Ishikawa (cell line): ENCODE measurements around the gene NUDCD3.
A peak's percentile ranks its signal among the peaks of the same experiment; 100 is the strongest.

Source experiments
- CEBPB ChIP-seq: IDR thresholded peaks from 2 replicates; pipeline ENCODE4 v1.6.1; 2012
- CREB1 ChIP-seq: IDR thresholded peaks from 2 replicates; pipeline ENCODE4 v1.6.1; 2012; ENCODE audit warnings: low read depth
- EGR1 ChIP-seq: IDR thresholded peaks from 2 replicates; pipeline ENCODE4 v1.6.1; 2012
- EP300 ChIP-seq: IDR thresholded peaks from 2 replicates; pipeline ENCODE4 v1.6.1; 2012; ENCODE audit warnings: borderline replicate concordance
- FOXM1 ChIP-seq: IDR thresholded peaks from 2 replicates; pipeline ENCODE4 v1.6.1; 2012; ENCODE audit warnings: low read depth, borderline replicate concordance
- NFIC ChIP-seq: IDR thresholded peaks from 2 replicates; pipeline ENCODE4 v1.6.1; 2012
- RAD21 ChIP-seq: IDR thresholded peaks from 2 replicates; pipeline ENCODE4 v1.6.1; 2012; ENCODE audit warnings: low read depth
- TAF1 ChIP-seq: IDR thresholded peaks from 2 replicates; pipeline ENCODE4 v1.6.1; 2012; ENCODE audit warnings: low read depth, mild to moderate bottlenecking
- TCF12 ChIP-seq: IDR thresholded peaks from 2 replicates; pipeline ENCODE4 v1.6.1; 2012; ENCODE audit warnings: low read depth
- TEAD4 ChIP-seq: IDR thresholded peaks from 2 replicates; pipeline ENCODE4 v1.6.1; 2012
- YY1 ChIP-seq: IDR thresholded peaks from 2 replicates; pipeline ENCODE4 v1.6.1; 2012; ENCODE audit warnings: low read depth
- ZBTB7A ChIP-seq: IDR thresholded peaks from 2 replicates; pipeline ENCODE4 v1.6.1; 2012; ENCODE audit warnings: low read depth
- TF ChIP-seq, protein P1 (sequence below): IDR thresholded peaks from 2 replicates; pipeline ENCODE4 v1.6.1; 2012; ENCODE audit warnings: low read depth, mild to moderate bottlenecking
- TF ChIP-seq, protein P2 (sequence below): IDR thresholded peaks from 2 replicates; pipeline ENCODE4 v1.6.1; 2012
- TF ChIP-seq, protein P3 (sequence below): IDR thresholded peaks from 2 replicates; pipeline ENCODE4 v1.6.1; 2012

Gene NUDCD3

DNA sequence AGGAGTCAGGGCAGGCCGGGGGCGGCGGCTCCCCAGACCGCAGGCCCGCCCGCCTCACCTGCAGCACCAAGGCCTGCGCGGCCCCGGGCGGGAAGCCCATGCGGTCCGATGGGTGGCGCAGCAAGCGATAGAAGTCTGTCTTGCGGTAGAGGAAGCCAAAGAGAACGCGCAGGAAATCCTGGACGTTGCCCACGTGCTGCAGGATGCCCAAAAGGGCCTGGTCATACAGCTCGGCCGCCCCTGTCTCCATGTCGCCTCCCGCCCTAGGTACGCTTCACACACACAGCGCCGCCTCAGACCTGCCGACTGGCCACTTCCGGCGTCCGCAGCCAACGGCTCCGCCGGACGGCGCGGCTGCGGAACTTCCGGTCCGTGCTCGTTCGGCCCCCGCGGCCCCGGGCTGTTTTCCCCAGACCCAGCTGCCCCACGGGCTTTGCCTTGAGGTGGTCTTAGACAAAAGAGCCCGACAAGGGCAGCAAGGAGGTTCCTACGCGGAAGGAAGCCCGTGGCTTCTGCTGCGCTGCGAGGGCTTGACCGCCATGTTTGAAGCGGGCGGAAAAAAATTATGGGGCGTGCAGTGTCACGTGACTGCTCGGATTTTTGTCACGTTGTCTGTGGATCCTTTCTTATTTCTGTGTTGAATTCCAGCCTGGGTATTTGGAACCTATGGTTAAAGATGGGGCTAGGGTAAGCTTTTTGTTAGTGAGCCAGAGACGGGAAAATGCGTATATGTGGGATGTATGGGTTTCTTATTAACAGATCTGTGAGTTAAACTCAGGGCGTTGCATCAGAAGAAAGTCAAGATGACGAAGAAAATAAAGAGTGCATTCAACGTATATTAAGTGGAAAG, at the start of gene NUDCD3:
NUDCD3 (minus strand) TSS at position 308 of the 850 bp plus-strand sequence; CDS start at position 250, 58 bp downstream.
- TF ChIP-seq, protein P1, sequence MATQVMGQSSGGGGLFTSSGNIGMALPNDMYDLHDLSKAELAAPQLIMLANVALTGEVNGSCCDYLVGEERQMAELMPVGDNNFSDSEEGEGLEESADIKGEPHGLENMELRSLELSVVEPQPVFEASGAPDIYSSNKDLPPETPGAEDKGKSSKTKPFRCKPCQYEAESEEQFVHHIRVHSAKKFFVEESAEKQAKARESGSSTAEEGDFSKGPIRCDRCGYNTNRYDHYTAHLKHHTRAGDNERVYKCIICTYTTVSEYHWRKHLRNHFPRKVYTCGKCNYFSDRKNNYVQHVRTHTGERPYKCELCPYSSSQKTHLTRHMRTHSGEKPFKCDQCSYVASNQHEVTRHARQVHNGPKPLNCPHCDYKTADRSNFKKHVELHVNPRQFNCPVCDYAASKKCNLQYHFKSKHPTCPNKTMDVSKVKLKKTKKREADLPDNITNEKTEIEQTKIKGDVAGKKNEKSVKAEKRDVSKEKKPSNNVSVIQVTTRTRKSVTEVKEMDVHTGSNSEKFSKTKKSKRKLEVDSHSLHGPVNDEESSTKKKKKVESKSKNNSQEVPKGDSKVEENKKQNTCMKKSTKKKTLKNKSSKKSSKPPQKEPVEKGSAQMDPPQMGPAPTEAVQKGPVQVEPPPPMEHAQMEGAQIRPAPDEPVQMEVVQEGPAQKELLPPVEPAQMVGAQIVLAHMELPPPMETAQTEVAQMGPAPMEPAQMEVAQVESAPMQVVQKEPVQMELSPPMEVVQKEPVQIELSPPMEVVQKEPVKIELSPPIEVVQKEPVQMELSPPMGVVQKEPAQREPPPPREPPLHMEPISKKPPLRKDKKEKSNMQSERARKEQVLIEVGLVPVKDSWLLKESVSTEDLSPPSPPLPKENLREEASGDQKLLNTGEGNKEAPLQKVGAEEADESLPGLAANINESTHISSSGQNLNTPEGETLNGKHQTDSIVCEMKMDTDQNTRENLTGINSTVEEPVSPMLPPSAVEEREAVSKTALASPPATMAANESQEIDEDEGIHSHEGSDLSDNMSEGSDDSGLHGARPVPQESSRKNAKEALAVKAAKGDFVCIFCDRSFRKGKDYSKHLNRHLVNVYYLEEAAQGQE = no peak
- TF ChIP-seq EGR1 = no peak
- TF ChIP-seq TAF1 = peak; percentile 88
- TF ChIP-seq, protein P2, sequence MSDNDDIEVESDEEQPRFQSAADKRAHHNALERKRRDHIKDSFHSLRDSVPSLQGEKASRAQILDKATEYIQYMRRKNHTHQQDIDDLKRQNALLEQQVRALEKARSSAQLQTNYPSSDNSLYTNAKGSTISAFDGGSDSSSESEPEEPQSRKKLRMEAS = peak; percentile 82
- 0 out of 2 replicates have a peak, but pooled peaks have one; percentile 8 for TF ChIP-seq CEBPB
- no peak for TF ChIP-seq ZBTB7A
- TF ChIP-seq RAD21 = no peak
- TF ChIP-seq TCF12 = peak; percentile 25; the same call in 1 of the 2 replicates
- peak; percentile 43; the same call in 1 of the 2 replicates for TF ChIP-seq NFIC
- peak; percentile 98 for TF ChIP-seq YY1
- TF ChIP-seq TEAD4 = peak; percentile 60; the same call in 1 of the 2 replicates
- TF ChIP-seq EP300 = no peak; the same call in 1 of the 2 replicates
- TF ChIP-seq, protein P3, sequence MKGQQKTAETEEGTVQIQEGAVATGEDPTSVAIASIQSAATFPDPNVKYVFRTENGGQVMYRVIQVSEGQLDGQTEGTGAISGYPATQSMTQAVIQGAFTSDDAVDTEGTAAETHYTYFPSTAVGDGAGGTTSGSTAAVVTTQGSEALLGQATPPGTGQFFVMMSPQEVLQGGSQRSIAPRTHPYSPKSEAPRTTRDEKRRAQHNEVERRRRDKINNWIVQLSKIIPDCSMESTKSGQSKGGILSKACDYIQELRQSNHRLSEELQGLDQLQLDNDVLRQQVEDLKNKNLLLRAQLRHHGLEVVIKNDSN = peak; percentile 98
- TF ChIP-seq FOXM1 = peak; percentile 39; the same call in 1 of the 2 replicates
- 0 out of 2 replicates have a peak, but pooled peaks have one; percentile 39 for TF ChIP-seq CREB1

DNA sequence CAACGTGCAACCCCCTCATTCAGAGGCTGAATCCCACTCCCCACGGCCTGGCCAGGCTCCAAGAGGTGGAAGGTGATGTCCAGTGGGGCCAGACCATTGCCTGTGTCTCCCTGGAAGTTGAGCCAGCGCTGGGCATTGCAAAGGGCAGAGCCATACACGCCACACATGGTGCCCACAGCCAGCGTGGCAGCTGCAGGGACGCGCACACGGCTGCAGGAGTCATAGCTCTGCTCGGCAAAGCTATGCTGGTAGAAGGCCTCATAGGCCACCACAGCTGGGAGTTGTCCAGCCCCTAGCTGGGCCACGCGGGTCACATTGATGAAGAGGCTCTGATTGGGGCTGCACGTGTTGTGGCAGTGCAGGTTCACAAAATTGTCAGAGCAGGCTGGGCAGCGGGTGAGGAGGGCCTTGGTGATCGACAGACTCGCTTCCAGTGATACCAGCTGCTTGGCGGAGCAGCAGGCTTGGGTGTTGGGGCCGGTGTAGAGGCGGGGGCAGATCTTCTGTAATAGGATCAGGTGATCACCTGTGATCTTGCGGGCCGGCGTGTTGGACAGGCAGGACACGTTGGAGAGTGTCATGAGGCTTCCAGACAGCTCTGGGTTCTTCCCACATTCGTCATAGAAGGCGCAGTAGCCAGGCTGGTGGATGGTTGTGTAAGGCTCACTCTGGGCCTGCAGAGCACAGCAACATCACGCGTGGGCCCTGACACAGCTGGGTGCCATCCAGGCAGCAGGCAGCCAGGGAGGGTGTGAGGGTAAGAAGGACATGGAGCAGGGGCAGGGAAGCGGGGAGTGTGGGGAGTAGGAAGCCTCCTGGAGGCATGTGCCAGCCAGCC, 49.4 kb upstream of the NUDCD3 start:
- no peak for TF ChIP-seq NFIC
- no peak for TF ChIP-seq EGR1
- TF ChIP-seq RAD21 = no peak
- TF ChIP-seq ZBTB7A = no peak
- TF ChIP-seq, protein P2 = no peak
- no peak for TF ChIP-seq CREB1
- TF ChIP-seq CEBPB = no peak
- TF ChIP-seq TEAD4 = no peak
- no peak for TF ChIP-seq TCF12
- TF ChIP-seq, protein P3 = no peak
- no peak for TF ChIP-seq EP300
- no peak for TF ChIP-seq TAF1
- no peak for TF ChIP-seq FOXM1
- TF ChIP-seq YY1 = no peak
- TF ChIP-seq, protein P1 = no peak

DNA sequence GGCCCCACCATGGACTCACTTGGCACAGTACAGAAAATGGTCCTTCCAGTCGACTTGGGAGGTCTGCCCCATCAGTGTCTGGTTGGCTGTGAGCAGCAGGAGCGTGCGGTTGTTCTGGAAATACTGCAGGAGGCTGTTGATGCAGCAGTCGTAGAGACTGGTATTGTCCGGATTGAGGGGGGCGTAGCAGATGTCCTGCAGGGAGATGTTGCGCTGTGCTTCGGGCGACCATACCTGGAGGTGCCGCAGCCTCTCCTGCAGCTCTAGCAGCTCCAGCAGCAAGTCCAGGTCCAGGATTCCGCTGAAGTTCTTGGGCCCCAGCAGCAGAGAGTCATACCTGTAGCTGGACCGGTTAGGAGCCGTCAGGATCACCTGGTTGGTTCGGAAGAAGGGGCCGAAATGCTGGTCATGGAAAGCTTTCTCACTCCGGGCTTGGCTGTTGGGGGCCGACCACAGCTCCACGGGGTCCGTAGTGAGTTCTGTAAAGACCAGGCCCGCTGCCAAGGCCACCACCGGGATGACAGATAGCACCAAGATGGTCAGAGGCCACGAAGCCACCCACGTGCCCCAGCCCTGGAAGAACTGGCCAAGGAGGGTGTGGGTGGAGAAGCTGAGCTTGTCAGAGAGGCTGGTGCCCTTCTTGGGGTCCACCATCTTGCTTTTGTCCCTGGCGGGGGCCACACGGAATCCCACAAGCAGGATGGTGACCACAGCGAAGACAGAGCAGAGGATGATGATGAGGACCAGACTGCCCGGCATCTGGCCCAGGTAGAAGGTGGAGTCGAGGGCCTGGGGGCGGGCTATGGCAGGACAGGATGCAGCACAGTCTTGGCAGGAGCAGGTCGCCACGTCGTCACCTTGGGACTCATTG, 48.6 kb upstream of the NUDCD3 start:
- TF ChIP-seq TEAD4 (no peak), FOXM1 (no peak), CEBPB (no peak), YY1 (no peak), TAF1 (no peak), TCF12 (no peak), CREB1 (no peak), RAD21 (no peak)
- TF ChIP-seq, protein P1 = no peak
- TF ChIP-seq, protein P2 = no peak
